ENCODE results near the gene ITPK1.
A peak's percentile ranks its signal among the peaks of the same experiment; 100 is the strongest.
"Not testable (repeated sequence)": the region's sequence is repeated elsewhere in the genome, so short reads cannot be mapped to it uniquely, and the experiment has no call there.

ITPK1 gene

GRCh38 chr14:93063393-93063792 is 52.3 kb downstream of the ITPK1 start:
- H3K27ac Mint-ChIP-seq: peak overlapping the region in 1 of 2 donors; percentile 29
- no peaks in the 10 kb centered on the region for H3K27me3 Mint-ChIP-seq
- DNase-seq (no peak), ATAC-seq (replicated peaks) (no peak)
- H3K4me3 Mint-ChIP-seq: no peak overlapping the region
- H3K9me3 Mint-ChIP-seq: no peaks in the 10 kb centered on the region
- H3K4me1 Mint-ChIP-seq (ENCODE audit: low read depth in 2 of 2): peaks cover 40 to 43% of the 10 kb centered on the region in 2 donors
- H3K36me3 Mint-ChIP-seq (ENCODE audit: insufficient read depth): peaks cover 11% of the 10 kb centered on the region

- DNase-seq: no peak
- H3K27ac Mint-ChIP-seq: peak overlapping the region in 1 of 2 donors; percentile 29
- peaks cover 43 to 46% of the 10 kb centered on the region in 2 donors for H3K4me1 Mint-ChIP-seq (ENCODE audit: low read depth in 2 of 2)
- no peaks in the 10 kb centered on the region for H3K9me3 Mint-ChIP-seq
- no peak overlapping the region for H3K4me3 Mint-ChIP-seq
- peaks cover 11% of the 10 kb centered on the region for H3K36me3 Mint-ChIP-seq (ENCODE audit: insufficient read depth)
- H3K27me3 Mint-ChIP-seq: no peaks in the 10 kb centered on the region
- no peak for ATAC-seq (replicated peaks)
These were observed 52.8 kb downstream of the ITPK1 start for GRCh38 chr14:93062890-93063289.

GRCh38 chr14:93062013-93062412 is 53.7 kb downstream of the ITPK1 start:
- Mint-ChIP-seq H3K4me1 (ENCODE audit: low read depth in 2 of 2) (peaks cover 46 to 48% of the 10 kb centered on the region in 2 donors), H3K27ac (peak overlapping the region in 1 of 2 donors; percentile 65), H3K36me3 (ENCODE audit: insufficient read depth) (peaks cover 11% of the 10 kb centered on the region)
- H3K4me3 Mint-ChIP-seq; H3K27me3 Mint-ChIP-seq; ATAC-seq (replicated peaks); DNase-seq; H3K9me3 Mint-ChIP-seq: not testable (repeated sequence)

GRCh38 chr14:93061380-93062012 is 54.2 kb downstream of the ITPK1 start:
- no peak for ATAC-seq (replicated peaks)
- Mint-ChIP-seq H3K27ac (peak overlapping the region in 1 of 2 donors; percentile 65), H3K4me3 (no peak overlapping the region), H3K36me3 (ENCODE audit: insufficient read depth) (peaks cover 7% of the 10 kb centered on the region), H3K9me3 (no peaks in the 10 kb centered on the region), H3K4me1 (ENCODE audit: low read depth in 2 of 2) (peaks cover 41 to 45% of the 10 kb centered on the region in 2 donors), H3K27me3 (no peaks in the 10 kb centered on the region)
- DNase-seq: no peak

- no peak overlapping the region for H3K4me3 Mint-ChIP-seq
- DNase-seq (no peak), ATAC-seq (replicated peaks) (no peak)
- H3K4me1 Mint-ChIP-seq (ENCODE audit: low read depth in 2 of 2): peaks cover 41 to 43% of the 10 kb centered on the region in 2 donors
- H3K27ac Mint-ChIP-seq: peak overlapping the region; percentile 21 to 65
- no peaks in the 10 kb centered on the region for H3K27me3 Mint-ChIP-seq
- peaks cover under 1% of the 10 kb centered on the region for H3K36me3 Mint-ChIP-seq (ENCODE audit: insufficient read depth)
- H3K9me3 Mint-ChIP-seq: no peaks in the 10 kb centered on the region
These were observed 54.9 kb downstream of the ITPK1 start for GRCh38 chr14:93060841-93061240.

GRCh38 chr14:93059917-93060545 is 55.7 kb downstream of the ITPK1 start:
- no peaks in the 10 kb centered on the region for H3K9me3 Mint-ChIP-seq
- DNase-seq (no peak), ATAC-seq (replicated peaks) (no peak)
- no peak overlapping the region for H3K4me3 Mint-ChIP-seq
- no peaks in the 10 kb centered on the region for H3K27me3 Mint-ChIP-seq
- H3K27ac Mint-ChIP-seq: peak overlapping the region; percentile 21 to 65
- H3K4me1 Mint-ChIP-seq (ENCODE audit: low read depth in 2 of 2): peaks cover 39% of the 10 kb centered on the region in 2 donors
- H3K36me3 Mint-ChIP-seq (ENCODE audit: insufficient read depth): no peaks in the 10 kb centered on the region

GRCh38 chr14:93059260-93059659 is 56.5 kb downstream of the ITPK1 start:
- no peak overlapping the region for H3K27ac Mint-ChIP-seq
- H3K36me3 Mint-ChIP-seq (ENCODE audit: insufficient read depth): peaks cover 3% of the 10 kb centered on the region
- H3K4me3 Mint-ChIP-seq: no peak overlapping the region
- no peak for ATAC-seq (replicated peaks)
- peaks cover 32 to 34% of the 10 kb centered on the region in 2 donors for H3K4me1 Mint-ChIP-seq (ENCODE audit: low read depth in 2 of 2)
- no peaks in the 10 kb centered on the region for H3K27me3 Mint-ChIP-seq
- no peak for DNase-seq
- H3K9me3 Mint-ChIP-seq: no peaks in the 10 kb centered on the region

GRCh38 chr14:93057586-93058280 is 58.0 kb downstream of the ITPK1 start:
- H3K36me3 Mint-ChIP-seq (ENCODE audit: insufficient read depth): peaks cover 3% of the 10 kb centered on the region
- peak overlapping the region; percentile 41 to 54 for H3K27ac Mint-ChIP-seq
- H3K4me1 Mint-ChIP-seq (ENCODE audit: low read depth in 2 of 2): peaks cover 33 to 34% of the 10 kb centered on the region in 2 donors
- DNase-seq: no peak
- no peaks in the 10 kb centered on the region for H3K27me3 Mint-ChIP-seq
- no peaks in the 10 kb centered on the region for H3K9me3 Mint-ChIP-seq
- no peak for ATAC-seq (replicated peaks)
- H3K4me3 Mint-ChIP-seq: no peak overlapping the region

GRCh38 chr14:93056840-93057585 is 58.7 kb downstream of the ITPK1 start:
- Mint-ChIP-seq H3K36me3 (ENCODE audit: insufficient read depth) (peaks cover 3% of the 10 kb centered on the region), H3K4me3 (no peak overlapping the region), H3K27me3 (no peaks in the 10 kb centered on the region), H3K27ac (peak overlapping the region; percentile 41 to 54), H3K9me3 (no peaks in the 10 kb centered on the region), H3K4me1 (ENCODE audit: low read depth in 2 of 2) (peaks cover 33 to 34% of the 10 kb centered on the region in 2 donors)
- ATAC-seq (replicated peaks) (no peak), DNase-seq (no peak)

GRCh38 chr14:93056166-93056839 is 59.4 kb downstream of the ITPK1 start:
- Mint-ChIP-seq H3K4me1 (ENCODE audit: low read depth in 2 of 2) (peaks cover 30 to 31% of the 10 kb centered on the region in 2 donors), H3K9me3 (no peaks in the 10 kb centered on the region), H3K36me3 (ENCODE audit: insufficient read depth) (peaks cover 4% of the 10 kb centered on the region), H3K27me3 (no peaks in the 10 kb centered on the region), H3K27ac (peak overlapping the region; percentile 25 to 60), H3K4me3 (no peak overlapping the region)
- no peak for DNase-seq
- peak; percentile 67 for ATAC-seq (replicated peaks)

GRCh38 chr14:93055651-93056115 is 60.0 kb downstream of the ITPK1 start:
- DNase-seq (no peak), ATAC-seq (replicated peaks) (no peak)
- Mint-ChIP-seq H3K27ac (peak overlapping the region in 1 of 2 donors; percentile 60), H3K36me3 (ENCODE audit: insufficient read depth) (peaks cover 6% of the 10 kb centered on the region), H3K4me3 (no peak overlapping the region), H3K9me3 (no peaks in the 10 kb centered on the region), H3K4me1 (ENCODE audit: low read depth in 2 of 2) (peaks cover 27 to 30% of the 10 kb centered on the region in 2 donors), H3K27me3 (no peaks in the 10 kb centered on the region)

- peaks cover 19 to 25% of the 10 kb centered on the region in 2 donors for H3K4me1 Mint-ChIP-seq (ENCODE audit: low read depth in 2 of 2)
- DNase-seq (no peak), ATAC-seq (replicated peaks) (no peak)
- peak overlapping the region in 1 of 2 donors; percentile 60 for H3K27ac Mint-ChIP-seq
- H3K27me3 Mint-ChIP-seq: no peaks in the 10 kb centered on the region
- no peaks in the 10 kb centered on the region for H3K9me3 Mint-ChIP-seq
- peaks cover 13% of the 10 kb centered on the region for H3K36me3 Mint-ChIP-seq (ENCODE audit: insufficient read depth)
- H3K4me3 Mint-ChIP-seq: no peak overlapping the region
These were observed 60.8 kb downstream of the ITPK1 start for GRCh38 chr14:93054876-93055275.

GRCh38 chr14:93054006-93054405 is 61.7 kb downstream of the ITPK1 start:
- ATAC-seq (replicated peaks) (no peak), DNase-seq (no peak)
- Mint-ChIP-seq H3K36me3 (ENCODE audit: insufficient read depth) (peaks cover 13% of the 10 kb centered on the region), H3K4me1 (ENCODE audit: low read depth in 2 of 2) (peaks cover 22 to 25% of the 10 kb centered on the region in 2 donors), H3K9me3 (no peaks in the 10 kb centered on the region), H3K27me3 (no peaks in the 10 kb centered on the region), H3K27ac (no peak overlapping the region), H3K4me3 (no peak overlapping the region)
